ENCODE data around the gene EIF3L. TPM values are rescaled to one million over a fixed set of nuclear protein-coding genes. Genes with fewer than 3 reads are reported as not detected.

Gene EIF3L
- polyA plus RNA-seq, 1 of the 3 experiments (the other 2 are of a cell fraction), result 478 TPM

- H3K4me2 ChIP-seq, result no peak overlapping the region
- no peaks in the 10 kb centered on the region for H3K9me2 ChIP-seq
- no peaks in the 10 kb centered on the region for H3K36me3 ChIP-seq (replicated peaks in 1 of 2; ENCODE audit: control insufficient read depth in 1 of 2, insufficient read depth in 2 of 2, low read length in 1 of 2)
- no peaks in the 10 kb centered on the region for H3K79me2 ChIP-seq (ENCODE audit: insufficient read depth)
- no peaks in the 10 kb centered on the region for H3F3A ChIP-seq (replicated peaks; ENCODE audit: insufficient read depth)
- no peak overlapping the region for H3K9ac ChIP-seq
- H4K20me1 ChIP-seq (ENCODE audit: insufficient read depth), result no peaks in the 10 kb centered on the region
- WGBS (ENCODE audit: low lambda C conversion rate), result 47% methylated on average over 7 of the region's 8 CpGs
- CTCF ChIA-PET, result interaction anchor here (14.0 kb wide), 1 partner anchor 38 kb away, joined by 182 read pairs; no protein-coding TSS in a partner anchor
- no peak for DNase-seq
- H3K9me3 ChIP-seq, result no peaks in the 10 kb centered on the region
- no peak overlapping the region for H3K4me3 ChIP-seq (ENCODE audit: low read depth in 2 of 2, low read length in 1 of 2)
- peaks cover 0 to 8% of the 10 kb centered on the region in 2 experiments; a peak in 1 of 4 replicates for H3K4me1 ChIP-seq (ENCODE audit: control insufficient read depth in 1 of 2, insufficient read depth in 2 of 2, low read depth in 1 of 2, low read length in 1 of 2)
- no peak overlapping the region for H3K27ac ChIP-seq (ENCODE audit: low read depth in 2 of 2, low read length in 1 of 2)
- H2AFZ ChIP-seq (ENCODE audit: low read depth), result no peak overlapping the region
- POLR2A ChIA-PET, result no interaction called here
- no peaks in the 10 kb centered on the region; the same call in 1 of the 2 replicates for H3K27me3 ChIP-seq (ENCODE audit: insufficient read depth)
- no peak for TF ChIP-seq TAF1 (IDR thresholded peaks at IDR 0.05; ENCODE audit: borderline replicate concordance, low read depth, low read length)
- TF ChIP-seq NRF1 (IDR thresholded peaks at IDR 0.05; ENCODE audit: low read depth, low read length), result no peak
- TF ChIP-seq PBX3 (IDR thresholded peaks at IDR 0.05), result no peak
- TF ChIP-seq RAD21 (IDR thresholded peaks at IDR 0.05; ENCODE audit: low read length), result no peak
- no peak for TF ChIP-seq MXI1 (IDR thresholded peaks at IDR 0.05; ENCODE audit: low read depth, low read length)
- no peak for TF ChIP-seq RFX5 (IDR thresholded peaks at IDR 0.05; ENCODE audit: low read length)
- no peak for TF ChIP-seq EP300 (IDR thresholded peaks at IDR 0.05; ENCODE audit: borderline replicate concordance in 1 of 2, low read depth in 1 of 2, low read length in 1 of 2)
- no peak for TF ChIP-seq ELF1 (IDR thresholded peaks at IDR 0.05)
- no peak for TF ChIP-seq IRF3 (IDR thresholded peaks at IDR 0.05; ENCODE audit: low read depth, low read length)
- TF ChIP-seq FOXJ3 (CRISPR knock-in tag; IDR thresholded peaks at IDR 0.05), result no peak
- no peak for TF ChIP-seq REST (IDR thresholded peaks at IDR 0.05; ENCODE audit: low read depth, low read length)
- TF ChIP-seq YY1 (IDR thresholded peaks at IDR 0.05; ENCODE audit: low read depth), result no peak
- no peak for TF ChIP-seq RCOR1 (IDR thresholded peaks at IDR 0.05; ENCODE audit: low read length)
- no peak for TF ChIP-seq USF2 (IDR thresholded peaks at IDR 0.05; ENCODE audit: borderline replicate concordance, low read depth, low read length)
- TF ChIP-seq FOXM1 (IDR thresholded peaks at IDR 0.05; ENCODE audit: low read depth), result no peak
- no peak for TF ChIP-seq FOSL2 (IDR thresholded peaks at IDR 0.05; ENCODE audit: borderline replicate concordance, low read depth)
- TF ChIP-seq GABPA (IDR thresholded peaks at IDR 0.05; ENCODE audit: low read depth), result no peak
- no peak for TF ChIP-seq SIN3A (IDR thresholded peaks at IDR 0.05; ENCODE audit: borderline replicate concordance, low read depth, low read length)
Measured at GRCh38 chr22:37822079-37822833, 27.0 kb upstream of the EIF3L start.

Data from SK-N-SH (cell line).